ENCODE measurements around the gene CYP2B6.
"Not testable (repeated sequence)": the region's sequence is repeated elsewhere in the genome, so short reads cannot be mapped to it uniquely, and the experiment has no call there.

CYP2B6 gene

GRCh38 chr19:40990972-40991381 lies at the start of gene CYP2B6:
TSS of gene CYP2B6 (plus strand) at chr19:40991282. CDS start at chr19:40991306, 24 bp downstream.
- no peak for DNase-seq (ENCODE audit: low spot score)

GRCh38 chr19:40941481-40942219 lies 49.4 kb upstream of the CYP2B6 start:
- no peak for DNase-seq (ENCODE audit: low spot score)

DNA sequence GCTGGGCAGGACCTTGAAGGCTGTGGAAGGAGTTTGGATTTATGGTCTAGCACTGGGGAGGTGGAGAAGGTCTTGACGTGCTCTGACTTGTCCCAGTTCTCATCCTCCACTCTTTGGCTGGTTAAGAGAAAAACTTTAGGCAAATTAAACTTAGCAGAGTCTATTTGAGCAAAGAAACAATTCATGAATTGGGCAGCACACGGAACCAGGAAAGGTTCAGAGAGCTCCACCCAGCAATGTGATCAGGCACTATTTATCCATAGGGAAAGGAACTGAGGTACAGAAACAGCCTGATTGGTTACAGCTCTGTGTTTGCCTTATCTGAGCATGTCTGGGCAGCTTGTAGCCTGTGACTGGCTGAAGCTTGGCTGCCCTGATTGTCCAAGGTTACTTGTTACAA lies 45.4 kb upstream of the CYP2B6 start:
- no peak for DNase-seq (ENCODE audit: low spot score)

GRCh38 chr19:40947114-40947513 lies 44.0 kb upstream of the CYP2B6 start:
- no peak for DNase-seq (ENCODE audit: low spot score)

DNA sequence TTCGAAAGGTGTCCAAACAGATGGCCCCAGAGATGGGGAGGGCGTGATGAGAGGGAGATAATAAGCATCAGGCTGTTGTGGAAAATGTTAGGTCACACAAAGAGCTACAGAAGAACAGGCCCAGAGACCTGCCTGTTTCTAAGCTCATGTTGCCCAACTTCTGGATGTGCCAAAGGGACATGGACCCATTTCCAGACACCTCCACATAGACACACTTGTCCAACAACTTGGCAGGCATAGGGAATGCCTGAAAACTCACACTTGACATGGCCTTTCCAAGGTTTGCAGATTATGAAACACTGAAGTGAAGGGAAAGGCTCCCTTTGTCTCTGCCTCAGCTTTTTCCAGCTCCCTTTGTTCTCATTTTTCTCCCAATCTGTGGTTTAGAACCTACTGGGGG lies 43.5 kb upstream of the CYP2B6 start:
- DNase-seq (ENCODE audit: low spot score): no peak

GRCh38 chr19:40948580-40949299 lies 42.3 kb upstream of the CYP2B6 start:
- DNase-seq (ENCODE audit: low spot score): no peak

- no peak for DNase-seq (ENCODE audit: low spot score)
Observed at GRCh38 chr19:40954573-40954972, 36.5 kb upstream of the CYP2B6 start.

GRCh38 chr19:40959338-40959737 lies 31.7 kb upstream of the CYP2B6 start:
- DNase-seq (ENCODE audit: low spot score): no peak

DNA sequence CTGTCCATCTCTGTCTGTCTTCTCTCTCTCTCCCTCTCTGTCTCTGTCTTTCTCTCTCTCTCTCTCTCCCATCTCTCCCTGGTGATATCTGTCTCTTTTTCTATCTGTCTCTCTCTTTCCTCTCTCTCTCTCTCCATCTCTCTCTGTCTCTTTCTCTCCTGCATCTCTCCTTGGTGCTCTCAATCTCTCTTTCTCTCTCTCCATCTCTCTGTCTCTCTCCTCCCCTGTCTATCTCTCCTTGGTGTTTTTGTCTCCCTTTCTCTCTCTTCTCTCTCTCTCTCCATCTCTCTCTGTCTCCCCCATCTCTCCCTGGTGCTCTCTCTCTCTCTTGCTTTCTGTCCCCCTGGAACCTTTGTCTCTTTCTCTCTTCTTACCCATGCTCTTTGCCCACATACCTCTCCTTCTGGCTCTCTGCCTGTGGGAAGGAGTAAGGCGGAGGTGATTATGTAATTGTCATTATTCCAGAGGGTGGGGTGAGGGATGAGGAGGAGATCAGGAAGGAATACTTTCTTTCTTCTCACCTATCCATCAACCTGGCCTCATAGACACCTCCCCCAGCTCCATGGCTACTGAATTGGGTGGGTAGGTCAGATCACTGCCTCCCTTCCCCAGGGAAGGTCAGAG lies 30.9 kb upstream of the CYP2B6 start:
- DNase-seq (ENCODE audit: low spot score): no peak

DNA sequence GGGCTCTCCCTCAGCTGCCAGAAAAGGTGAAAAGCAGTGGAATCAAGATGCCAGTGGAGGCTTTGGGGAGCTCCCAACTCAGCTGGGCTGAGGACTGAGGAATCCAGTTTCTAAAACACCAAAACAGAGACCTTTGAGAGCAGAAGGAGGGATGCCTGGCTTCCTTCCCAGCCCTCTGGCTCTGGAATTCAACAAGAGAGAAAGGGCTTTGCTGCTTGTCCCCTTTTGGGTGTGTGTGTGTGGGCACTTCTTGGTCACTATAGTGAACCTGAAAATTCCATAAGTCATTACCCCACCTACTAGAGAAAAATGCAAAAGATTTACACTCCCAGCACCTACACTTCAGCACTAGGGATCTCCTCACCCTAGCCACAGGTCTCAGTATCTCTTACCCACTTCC lies 30.3 kb upstream of the CYP2B6 start:
- DNase-seq (ENCODE audit: low spot score): no peak

- no peak for DNase-seq (ENCODE audit: low spot score)
Observed at GRCh38 chr19:40962460-40962961, 28.6 kb upstream of the CYP2B6 start.

DNA sequence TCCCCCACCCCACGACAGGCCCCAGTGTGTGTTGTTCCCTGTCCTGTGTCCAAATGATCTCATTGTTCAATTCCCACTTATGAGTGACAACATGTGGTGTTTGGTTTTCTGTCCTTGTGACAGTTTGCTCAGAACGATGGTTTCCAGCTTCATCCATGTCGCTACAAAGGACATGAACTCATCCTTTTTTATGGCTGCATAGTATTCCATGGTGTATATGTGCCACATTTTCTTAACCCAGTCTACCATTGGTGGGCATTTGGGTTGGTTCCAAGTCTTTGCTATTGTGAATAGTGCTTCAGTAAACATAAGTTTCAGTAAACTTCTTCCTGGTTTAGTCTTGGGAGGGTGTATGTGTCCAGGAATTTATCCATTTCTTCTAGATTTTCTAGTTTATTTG lies 26.7 kb upstream of the CYP2B6 start:
- not testable (repeated sequence) for DNase-seq (ENCODE audit: low spot score)

GRCh38 chr19:40965351-40965750 lies 25.7 kb upstream of the CYP2B6 start:
- not testable (repeated sequence) for DNase-seq (ENCODE audit: low spot score)

- DNase-seq (ENCODE audit: low spot score): not testable (repeated sequence)
Observed at GRCh38 chr19:40966591-40966990, 24.5 kb upstream of the CYP2B6 start.

DNA sequence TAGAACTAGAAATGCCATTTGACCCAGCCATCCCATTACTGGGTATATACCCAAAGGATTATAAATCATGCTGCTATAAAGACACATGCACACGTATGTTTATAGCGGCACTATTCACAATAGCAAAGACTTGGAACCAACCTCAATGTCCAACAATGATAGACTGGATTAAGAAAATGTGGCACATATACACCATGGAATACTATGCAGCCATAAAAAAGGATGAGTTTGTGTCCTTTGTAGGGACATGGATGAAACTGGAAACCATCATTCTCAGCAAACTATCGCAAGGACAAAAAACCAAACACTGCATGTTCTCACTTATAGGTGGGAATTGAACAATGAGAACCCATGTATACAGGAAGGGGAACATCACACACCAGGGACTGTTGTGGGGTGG lies 23.0 kb upstream of the CYP2B6 start:
- not testable (repeated sequence) for DNase-seq (ENCODE audit: low spot score)

- not testable (repeated sequence) for DNase-seq (ENCODE audit: low spot score)
Observed at GRCh38 chr19:40969721-40970120, 21.4 kb upstream of the CYP2B6 start.

DNA sequence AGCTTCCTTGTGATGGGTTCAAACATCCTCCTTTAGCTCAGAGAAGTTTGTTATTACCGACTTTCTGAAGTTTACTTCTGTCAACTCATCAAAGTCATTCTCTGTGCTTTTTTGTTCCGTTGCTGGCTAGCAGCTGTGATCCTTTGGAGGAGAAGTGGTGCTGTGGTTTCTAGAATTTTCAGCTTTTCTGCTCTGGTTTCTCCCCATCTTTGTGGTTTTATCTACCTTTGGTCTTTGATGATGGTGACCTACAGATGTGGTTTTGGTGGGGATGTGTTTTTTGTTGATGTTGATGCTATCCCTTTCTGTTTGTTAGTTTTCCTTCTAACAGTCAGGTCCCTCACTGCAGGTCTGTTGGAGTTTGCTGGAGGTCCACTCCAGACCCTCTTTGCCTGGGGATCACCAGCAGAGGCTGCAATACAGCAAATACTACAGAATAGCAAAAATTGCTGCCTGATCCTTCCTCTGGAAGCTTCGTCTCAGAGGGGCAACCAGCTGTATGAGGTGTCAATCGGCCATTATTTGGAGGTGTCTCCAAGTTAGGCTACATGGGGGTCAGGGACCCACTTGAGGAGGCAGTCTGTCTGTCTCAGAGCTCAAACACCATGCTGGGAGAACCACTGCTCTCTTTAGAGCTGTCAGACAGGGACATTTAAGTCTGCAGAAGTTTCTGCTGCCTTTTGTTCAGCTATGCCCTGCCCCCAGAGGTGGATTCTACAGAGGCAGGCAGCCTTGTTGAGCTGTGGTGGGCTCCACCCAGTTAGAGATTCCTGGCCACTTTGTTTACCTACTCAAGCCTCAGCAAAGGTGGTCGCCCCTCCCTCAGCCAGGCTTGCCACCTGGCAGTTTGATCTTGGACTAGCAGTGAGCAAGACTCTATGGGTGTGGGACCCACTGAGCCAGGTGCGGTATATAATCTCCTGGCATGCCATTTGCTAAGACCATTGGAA lies 20.4 kb upstream of the CYP2B6 start:
- not testable (repeated sequence) for DNase-seq (ENCODE audit: low spot score)

GRCh38 chr19:40974633-40975037 lies 16.4 kb upstream of the CYP2B6 start:
- peak; percentile 38 for DNase-seq (ENCODE audit: low spot score)

DNA sequence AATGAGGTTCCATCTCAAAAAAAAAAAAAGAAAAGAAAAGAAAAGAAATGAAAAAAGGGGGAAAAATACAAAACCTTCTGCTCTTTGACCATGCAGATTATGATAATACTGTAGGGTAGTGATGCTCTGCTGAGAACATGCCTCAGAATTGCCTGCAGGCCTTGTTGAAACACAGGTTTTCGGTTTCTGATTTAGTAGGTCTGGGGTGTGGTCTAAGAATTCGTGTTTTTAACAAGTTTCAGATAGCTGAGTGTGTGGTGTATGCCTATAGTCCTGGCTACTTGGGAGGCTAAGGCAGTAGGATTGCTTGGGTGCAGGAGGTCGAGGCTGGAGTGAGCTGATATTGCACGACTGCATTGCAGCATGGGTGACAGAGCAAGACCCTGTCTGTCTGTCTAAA lies 14.9 kb upstream of the CYP2B6 start:
- DNase-seq (ENCODE audit: low spot score): no peak

GRCh38 chr19:40976724-40977123 lies 14.4 kb upstream of the CYP2B6 start:
- no peak for DNase-seq (ENCODE audit: low spot score)

- not testable (repeated sequence) for DNase-seq (ENCODE audit: low spot score)
Observed at GRCh38 chr19:40979759-40980158, 11.3 kb upstream of the CYP2B6 start.

Measured in globus pallidus (tissue), 1 donor.